Fibroblast of skin of abdomen (primary cell): ENCODE data around the gene TFAP2E.
"Not testable (repeated sequence)": the region's sequence is repeated elsewhere in the genome, so short reads cannot be mapped to it uniquely, and the experiment has no call there.

Source experiments
- DNase-seq: peaks from one replicate; pipeline ENCODE4 v3.0.0-alpha.2; 2013

TFAP2E gene

DNA sequence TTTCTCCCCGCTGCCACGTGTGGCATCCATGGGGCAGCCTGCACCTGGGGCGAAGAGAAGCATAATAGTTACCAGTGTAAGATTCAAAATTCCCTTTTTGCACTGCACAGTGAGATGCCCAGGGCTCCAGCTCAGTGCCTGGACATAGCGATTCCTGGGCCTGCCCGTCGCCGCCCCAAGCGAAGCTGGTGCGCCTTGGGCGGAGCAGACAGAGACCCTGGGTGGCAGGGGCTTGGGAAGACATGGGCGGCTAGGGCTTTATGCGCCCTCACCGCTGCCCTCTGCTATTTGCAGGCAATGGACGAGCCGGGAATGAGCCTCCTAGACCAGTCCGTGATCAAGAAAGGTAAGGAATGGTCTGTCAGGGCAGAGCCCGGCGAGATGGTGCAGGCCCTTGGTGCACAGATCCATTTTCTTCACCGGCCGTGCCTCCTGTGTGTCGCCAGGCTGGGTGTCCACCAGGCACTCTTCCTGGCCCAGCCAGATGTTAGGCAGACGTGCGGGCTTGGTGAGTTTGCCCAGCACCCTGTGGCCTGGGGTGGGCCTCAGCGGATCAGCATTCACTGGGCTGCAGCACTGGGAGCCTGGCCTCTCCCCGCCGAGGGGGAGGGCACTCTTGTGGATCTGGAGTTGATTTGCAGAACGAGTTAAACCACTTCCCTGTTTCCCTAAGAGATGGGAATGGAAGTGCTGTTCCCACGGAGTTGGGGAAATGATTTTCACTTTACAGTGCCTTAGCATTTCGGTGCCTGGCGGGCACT is 1.7 kb downstream of the TFAP2E start:
- DNase-seq: no peak

- DNase-seq: no peak
These were observed 2.4 kb downstream of the TFAP2E start for GRCh38 chr1:35575416-35575958.

DNA sequence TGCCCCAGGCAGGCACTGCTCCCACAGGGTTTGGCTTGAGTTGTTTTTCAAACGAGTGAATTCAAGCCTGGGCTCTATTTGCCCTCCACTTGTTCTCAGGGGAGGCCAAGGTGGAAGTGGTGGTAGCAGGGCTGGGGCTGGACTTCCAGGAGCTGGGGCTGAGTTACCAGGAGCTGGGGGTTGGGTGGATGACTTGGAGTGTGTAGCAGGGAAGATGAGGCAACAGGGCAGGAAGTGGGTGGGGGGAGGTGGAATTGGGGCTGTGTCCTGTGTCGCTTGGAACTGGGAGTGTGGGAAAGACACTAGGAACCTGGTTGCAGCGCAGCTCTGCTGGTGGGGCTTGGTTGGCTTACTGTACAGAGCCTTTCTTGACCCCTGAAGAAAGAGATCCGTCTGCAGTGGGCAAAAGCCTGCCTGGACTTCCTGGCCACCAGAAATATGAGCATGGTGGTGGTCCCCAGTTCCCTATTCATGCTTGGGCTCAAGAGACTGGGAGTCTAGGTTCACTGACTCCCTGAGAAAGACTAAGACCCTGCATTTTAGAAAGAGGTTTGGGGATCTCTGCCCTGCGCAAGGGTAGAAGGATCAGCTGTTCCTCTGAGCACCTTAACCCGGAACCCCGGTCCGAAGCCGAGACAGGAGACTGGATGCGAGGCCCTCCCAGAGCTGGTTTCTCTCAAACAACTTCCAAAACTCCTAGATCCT is 3.1 kb downstream of the TFAP2E start:
- no peak for DNase-seq

- not testable (repeated sequence) for DNase-seq
These were observed 3.6 kb downstream of the TFAP2E start for GRCh38 chr1:35576766-35577070.

- no peak for DNase-seq
These were observed 4.2 kb downstream of the TFAP2E start for GRCh38 chr1:35577071-35577998.

DNA sequence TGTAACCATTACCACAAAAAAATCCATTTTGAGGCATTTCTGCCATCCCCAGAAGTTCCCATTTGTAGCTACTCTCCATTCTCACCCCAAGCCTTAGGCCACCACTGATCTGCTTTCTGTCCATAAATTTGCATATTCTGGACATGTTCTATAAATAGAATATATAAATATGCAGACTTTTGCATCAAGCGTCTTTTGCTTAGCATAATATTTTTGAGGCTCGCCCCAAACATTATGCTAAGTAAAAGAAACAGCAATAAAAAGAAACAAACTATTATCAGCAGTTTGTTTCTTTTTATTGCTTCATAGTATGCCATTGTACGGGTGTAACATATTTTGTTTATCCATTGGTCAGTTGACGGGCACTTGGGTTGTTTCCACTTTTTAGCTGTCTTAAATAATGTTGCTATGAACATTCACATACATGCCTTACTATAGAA is 7.9 kb downstream of the TFAP2E start:
- DNase-seq: no peak

DNA sequence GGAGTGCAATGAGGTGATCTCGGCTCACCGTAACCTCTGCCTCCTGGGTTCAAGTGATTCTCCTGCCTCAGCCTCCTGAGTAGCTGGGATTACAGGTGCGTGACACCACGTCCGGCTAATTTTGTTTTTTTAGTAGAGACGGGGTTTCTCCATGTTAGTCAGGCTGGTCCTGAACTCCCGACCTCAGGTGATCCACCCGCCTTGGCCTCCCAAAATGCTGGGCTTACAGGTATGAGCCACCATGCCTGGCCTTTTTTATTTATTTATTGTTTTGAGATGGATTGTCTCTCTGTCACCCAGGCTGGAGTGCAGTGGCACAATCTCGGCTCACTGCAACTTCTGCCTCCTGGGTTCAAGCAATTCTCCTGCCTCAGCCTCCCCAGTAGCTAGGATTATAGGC is 8.5 kb downstream of the TFAP2E start:
- DNase-seq: not testable (repeated sequence)

DNA sequence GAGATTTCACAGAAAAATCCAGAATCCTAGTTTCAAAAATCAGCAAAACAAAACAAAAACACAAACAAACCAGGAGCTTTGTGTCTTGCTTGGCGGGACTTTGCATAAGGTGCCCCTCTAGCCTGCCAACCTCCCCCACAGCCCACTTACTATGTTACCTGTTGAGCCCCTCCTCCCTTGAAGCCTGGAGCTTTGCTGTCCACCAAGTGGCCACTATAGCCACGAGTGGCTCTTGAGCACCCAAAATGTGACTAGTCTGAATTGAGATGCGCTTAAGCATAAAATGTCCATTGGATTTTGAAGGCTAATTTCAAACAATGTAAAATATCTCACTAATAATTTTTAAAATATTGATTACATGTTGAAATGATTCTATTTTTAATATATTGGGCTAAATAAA is 12.2 kb downstream of the TFAP2E start:
- DNase-seq: no peak

GRCh38 chr1:35585805-35586204 is 12.7 kb downstream of the TFAP2E start:
- DNase-seq: not testable (repeated sequence)

GRCh38 chr1:35586808-35587207 is 13.7 kb downstream of the TFAP2E start:
- no peak for DNase-seq

DNA sequence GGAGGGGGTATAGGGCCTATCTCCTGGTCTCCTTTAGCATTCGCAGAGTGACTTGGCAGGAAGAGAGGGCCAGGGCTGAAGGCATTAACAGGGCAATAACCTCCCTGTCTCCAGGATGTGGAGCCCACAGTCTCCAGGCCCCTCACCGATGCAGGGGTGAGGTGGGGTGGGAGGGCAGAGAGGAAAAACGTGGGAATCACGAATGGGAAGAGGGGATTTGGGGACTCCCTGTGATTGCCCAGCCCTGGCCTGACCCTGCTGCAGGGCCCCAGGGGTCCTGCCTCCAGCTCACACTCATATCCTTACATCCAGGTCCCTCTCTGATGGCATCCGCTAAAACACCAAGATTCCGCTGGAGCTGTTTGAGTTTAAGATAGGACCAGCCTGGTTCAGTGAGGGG is 14.6 kb downstream of the TFAP2E start:
- no peak for DNase-seq

- no peak for DNase-seq
These were observed 15.2 kb downstream of the TFAP2E start for GRCh38 chr1:35588197-35588910.

- no peak for DNase-seq
These were observed 16.7 kb downstream of the TFAP2E start for GRCh38 chr1:35589516-35590427.

DNA sequence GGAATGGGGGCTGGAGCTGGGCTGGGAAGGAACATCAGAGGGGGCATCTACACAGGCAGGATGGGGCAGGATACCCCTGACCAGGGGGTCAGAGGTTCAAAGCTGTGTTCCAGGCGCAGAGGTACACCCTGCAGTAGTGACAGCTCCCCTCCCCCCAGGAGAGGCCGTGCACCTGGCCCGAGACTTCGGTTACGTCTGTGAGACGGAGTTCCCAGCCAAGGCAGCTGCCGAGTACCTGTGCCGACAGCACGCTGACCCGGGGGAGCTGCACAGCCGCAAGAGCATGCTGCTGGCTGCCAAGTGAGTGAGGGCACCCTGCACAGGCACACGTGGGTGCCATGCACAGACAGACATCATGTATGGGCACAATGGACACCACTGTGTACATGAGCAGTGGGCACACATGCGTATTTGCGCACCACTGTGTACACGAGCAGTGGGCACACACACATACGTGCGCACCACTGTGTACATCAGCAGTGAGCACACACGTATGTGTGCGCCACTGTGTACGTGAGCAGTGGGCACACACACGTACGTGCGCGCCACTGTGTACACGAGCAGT is 17.4 kb downstream of the TFAP2E start:
- DNase-seq: no peak

GRCh38 chr1:35591211-35591610 is 18.1 kb downstream of the TFAP2E start:
- DNase-seq: no peak

DNA sequence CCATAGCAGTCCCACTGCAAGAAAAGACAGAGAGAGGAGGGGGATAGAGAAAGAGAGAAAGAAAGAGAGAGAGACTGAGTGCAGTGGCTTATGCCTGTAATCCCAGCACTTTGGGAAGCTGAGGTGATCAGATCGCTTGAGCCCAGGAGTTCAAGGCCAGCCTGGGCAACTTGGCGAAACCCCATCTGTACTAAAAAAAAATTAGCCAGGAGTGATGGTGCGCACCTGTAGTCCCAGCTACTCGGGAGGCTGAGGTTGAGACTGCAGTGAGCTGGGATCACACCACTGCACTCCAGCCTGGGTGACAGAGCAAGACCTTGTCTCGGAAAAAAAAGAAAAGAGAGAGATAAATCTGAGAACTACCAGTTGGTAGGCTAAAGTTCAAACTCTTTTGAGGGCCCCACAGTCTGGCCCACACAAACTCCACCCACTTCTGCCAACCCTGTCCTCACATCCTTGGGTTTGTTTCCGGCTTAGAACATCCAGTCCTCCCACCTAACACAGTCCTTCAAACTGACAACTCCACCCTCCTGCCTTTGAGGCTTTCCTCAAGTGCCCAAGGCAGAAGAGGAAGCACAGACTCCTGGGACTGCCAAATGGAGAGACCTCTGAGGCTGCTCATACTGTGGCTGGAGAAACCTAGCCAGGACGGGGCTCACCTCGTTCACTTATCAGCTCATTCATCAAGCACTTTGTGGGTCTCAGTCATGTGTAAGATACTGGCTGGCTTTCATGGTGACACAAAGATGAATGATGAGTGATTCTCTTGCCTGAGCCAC is 20.1 kb downstream of the TFAP2E start:
- DNase-seq: no peak

GRCh38 chr1:35594005-35594760 is 21.1 kb downstream of the TFAP2E start:
- DNase-seq: no peak

GRCh38 chr1:35595684-35596083 is 22.6 kb downstream of the TFAP2E start:
- no peak for DNase-seq

- DNase-seq: no peak
These were observed 24.8 kb downstream of the TFAP2E start for GRCh38 chr1:35597870-35598269.
